IPS DF 6.9 (cell line): Measurements from ENCODE around the gene CCNY.

Source experiments
- DNase-seq: peaks from one replicate; pipeline ENCODE4 v3.0.0-alpha.2; 2013; ENCODE audit warnings: low read depth, low spot score
- H3K27ac ChIP-seq: one replicate; pipeline ENCODE4 v1.5.1; 2013; ENCODE audit warnings: low read length, control low read depth
- H3K27me3 ChIP-seq: 2 replicates; pipeline ENCODE4 v1.6.1; 2013; ENCODE audit warnings: mild to moderate bottlenecking, low read length; ENCODE audit not compliant: control insufficient read depth, insufficient read depth
- H3K36me3 ChIP-seq: 2 replicates; pipeline ENCODE4 v1.6.1; 2013; ENCODE audit warnings: low read length; ENCODE audit not compliant: control insufficient read depth, insufficient read depth
- H3K4me1 ChIP-seq: 2 replicates; pipeline ENCODE4 v1.6.1; 2013; ENCODE audit warnings: low read length; ENCODE audit not compliant: control insufficient read depth, insufficient read depth
- H3K4me3 ChIP-seq: 2 replicates; pipeline ENCODE4 v1.5.1; 2013; ENCODE audit warnings: mild to moderate bottlenecking, low read length
- H3K9me3 ChIP-seq: 2 replicates; pipeline ENCODE4 v1.6.1; 2013; ENCODE audit warnings: low read length, inconsistent platforms; ENCODE audit not compliant: control insufficient read depth, insufficient read depth
- WGBS: extraction: QIAGEN DNeasy Blood & Tissue Kit; methylation state at CpG from one replicate; pipeline ENCODE4 v1.1.7; 2013; ENCODE audit warnings: mixed read lengths, missing lambda C conversion rate; ENCODE audit not compliant: insufficient read length, insufficient coverage; 5-methylcytosine and 5-hydroxymethylcytosine counted together

Gene CCNY

DNA sequence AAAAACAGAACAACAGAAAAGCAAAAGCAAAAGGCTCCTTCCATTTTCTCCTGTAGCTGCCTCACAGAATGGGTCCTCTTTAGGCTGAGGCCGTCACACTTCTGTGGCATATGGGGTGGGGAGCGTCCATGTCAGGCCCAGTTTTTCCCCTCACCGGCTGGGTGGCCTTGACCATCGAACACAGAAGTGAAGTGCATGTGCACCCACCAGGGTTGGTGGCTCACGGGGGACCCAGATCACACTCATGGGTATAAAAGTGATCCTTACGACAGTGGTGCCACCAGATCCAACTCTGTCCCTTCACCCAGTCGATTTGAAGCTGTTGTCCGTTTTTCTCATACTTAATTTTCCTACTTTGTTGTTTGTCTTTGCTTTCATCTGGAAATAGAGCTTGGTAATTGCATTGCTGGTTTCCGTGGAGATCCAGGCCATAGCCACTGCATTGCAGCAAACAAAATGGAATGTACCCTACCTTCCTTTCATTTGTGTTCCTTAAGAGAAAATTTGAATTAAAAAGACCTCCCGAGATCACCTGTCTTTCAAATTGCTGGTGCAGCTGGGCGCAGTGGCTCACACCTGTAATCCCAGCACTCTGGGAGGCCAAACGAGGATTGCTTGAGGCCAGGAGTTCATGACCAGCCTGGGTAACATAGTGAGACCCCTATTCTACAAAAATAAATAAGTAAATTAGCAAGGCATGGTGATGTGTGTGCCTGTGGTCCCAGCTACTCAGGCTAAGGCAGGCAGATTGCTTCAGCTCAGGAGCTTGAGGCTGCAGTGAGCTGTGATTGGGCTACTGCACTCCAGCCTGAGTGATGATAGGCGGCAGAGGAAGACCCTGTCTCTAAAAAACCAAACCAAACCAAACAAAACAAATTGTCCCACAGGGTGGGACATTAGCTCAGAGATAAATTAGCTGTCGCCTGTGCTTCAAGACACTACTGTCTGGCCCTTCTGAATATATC lies 258.1 kb downstream of the CCNY start:
- no peaks in the 10 kb centered on the region for H3K9me3 ChIP-seq
- H3K4me3 ChIP-seq, result no peak overlapping the region
- H3K27ac ChIP-seq, result peak overlapping the region; percentile 56
- peaks cover 6% of the 10 kb centered on the region; the same call in 1 of the 2 replicates for H3K4me1 ChIP-seq
- DNase-seq, result no peak
- no CpG with 5 or more reads among the region's 14 CpGs for WGBS
- no peaks in the 10 kb centered on the region for H3K27me3 ChIP-seq
- H3K36me3 ChIP-seq, result no peaks in the 10 kb centered on the region

DNA sequence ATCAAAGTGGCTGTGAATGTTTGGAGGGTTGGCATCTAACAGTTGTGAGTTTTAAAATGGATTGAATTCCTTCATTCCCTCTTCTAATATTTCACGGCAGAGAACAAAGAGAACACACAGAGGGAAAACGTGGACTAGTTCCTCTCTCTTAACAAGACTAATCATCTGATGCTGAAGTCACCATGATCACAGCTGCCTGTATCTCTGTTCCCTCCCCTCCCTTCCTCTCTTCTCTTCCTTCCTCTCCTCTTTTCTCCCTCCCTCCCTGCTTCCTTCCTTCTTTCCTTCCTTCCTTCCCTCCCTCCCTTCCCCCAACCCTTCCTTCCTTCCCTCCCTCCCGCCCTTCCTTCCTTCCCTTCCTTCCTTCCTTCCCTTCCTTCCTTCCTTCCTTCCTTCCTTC lies 258.8 kb downstream of the CCNY start:
- H3K4me1 ChIP-seq, result peaks cover 6% of the 10 kb centered on the region; the same call in 1 of the 2 replicates
- H3K27ac ChIP-seq, result no peak overlapping the region
- 95% methylated on average over 1 of the region's 3 CpGs for WGBS
- H3K9me3 ChIP-seq, result no peaks in the 10 kb centered on the region
- H3K27me3 ChIP-seq, result no peaks in the 10 kb centered on the region
- H3K4me3 ChIP-seq, result no peak overlapping the region
- no peak for DNase-seq
- no peaks in the 10 kb centered on the region for H3K36me3 ChIP-seq

GRCh38 chr10:35598379-35598778 lies 262.1 kb downstream of the CCNY start:
- no peaks in the 10 kb centered on the region for H3K27me3 ChIP-seq
- H3K4me3 ChIP-seq, result no peak overlapping the region
- no CpG with 5 or more reads among the region's 6 CpGs for WGBS
- no peaks in the 10 kb centered on the region for H3K9me3 ChIP-seq
- peaks cover 5% of the 10 kb centered on the region; the same call in 1 of the 2 replicates for H3K4me1 ChIP-seq
- H3K36me3 ChIP-seq, result no peaks in the 10 kb centered on the region
- DNase-seq, result no peak
- no peak overlapping the region for H3K27ac ChIP-seq

DNA sequence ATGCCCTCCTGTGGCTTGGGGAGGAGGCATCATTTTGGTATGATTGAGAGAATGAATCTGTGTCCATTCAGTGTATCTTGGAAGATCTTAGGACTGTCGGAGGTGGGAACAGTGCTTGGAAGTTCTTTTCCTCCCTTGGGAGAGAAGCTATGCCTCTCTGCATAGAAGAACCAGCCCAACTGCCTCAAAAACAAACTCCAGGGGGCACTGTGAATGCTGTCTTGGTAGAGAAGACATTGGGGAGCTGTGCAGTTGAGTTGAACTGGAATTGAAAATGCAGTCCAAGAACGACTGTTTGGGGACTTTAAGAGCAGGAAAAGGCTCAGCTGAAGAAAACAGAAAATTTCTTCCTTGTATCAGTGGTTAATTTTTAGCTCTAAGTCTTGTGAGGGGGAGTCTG lies 263.9 kb downstream of the CCNY start:
- Histone ChIP-seq H3K27me3 (no peaks in the 10 kb centered on the region), H3K4me3 (no peak overlapping the region), H3K36me3 (no peaks in the 10 kb centered on the region), H3K27ac (no peak overlapping the region), H3K9me3 (no peaks in the 10 kb centered on the region), H3K4me1 (no peaks in the 10 kb centered on the region)
- whole genome bisulfite sequencing, result no CpG with 5 or more reads among the region's 2 CpGs
- DNase-seq, result no peak

DNA sequence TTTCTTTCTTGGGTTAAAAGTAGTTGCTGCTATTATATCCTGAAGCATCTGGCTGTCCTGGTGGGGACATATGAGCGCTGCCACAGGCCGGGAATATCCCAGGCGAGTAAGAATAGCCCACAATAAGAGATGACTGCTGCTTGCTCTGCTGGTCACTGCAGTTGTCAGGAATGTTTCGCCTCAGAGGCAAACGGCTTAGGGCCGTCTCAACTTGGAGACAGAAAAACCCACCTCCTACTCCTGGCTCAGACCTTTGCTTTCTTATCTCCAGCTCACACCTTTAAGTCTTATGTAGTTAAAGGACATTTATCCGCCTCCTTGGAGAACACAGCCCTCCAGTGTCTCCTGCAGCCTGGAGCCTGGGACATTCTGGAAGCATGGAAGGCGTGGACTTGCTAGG lies 268.9 kb downstream of the CCNY start, which contains the start of gene GJD4:
Gene GJD4, plus strand, starts transcription at position 151 of the 400 bp plus-strand sequence. Its CDS starts 227 bp downstream, at position 378.
- Histone ChIP-seq H3K36me3 (no peaks in the 10 kb centered on the region), H3K27ac (no peak within 1 kb of the TSS), H3K4me1 (no peaks in the 10 kb centered on the region), H3K4me3 (no peak within 1 kb of the TSS), H3K9me3 (no peaks in the 10 kb centered on the region), H3K27me3 (no peaks in the 10 kb centered on the region; the same call in 1 of the 2 replicates)
- no peak for DNase-seq
- WGBS, result no CpG with 5 or more reads among the region's 8 CpGs

- DNase-seq, result no peak
- WGBS, result no CpG with 5 or more reads among the region's 6 CpGs
- no peaks in the 10 kb centered on the region for H3K9me3 ChIP-seq
- H3K4me3 ChIP-seq, result no peak overlapping the region
- no peaks in the 10 kb centered on the region for H3K4me1 ChIP-seq
- no peaks in the 10 kb centered on the region for H3K36me3 ChIP-seq
- H3K27me3 ChIP-seq, result no peaks in the 10 kb centered on the region; the same call in 1 of the 2 replicates
- H3K27ac ChIP-seq, result no peak overlapping the region
Measured at GRCh38 chr10:35606430-35606829, 270.1 kb downstream of the CCNY start.

DNA sequence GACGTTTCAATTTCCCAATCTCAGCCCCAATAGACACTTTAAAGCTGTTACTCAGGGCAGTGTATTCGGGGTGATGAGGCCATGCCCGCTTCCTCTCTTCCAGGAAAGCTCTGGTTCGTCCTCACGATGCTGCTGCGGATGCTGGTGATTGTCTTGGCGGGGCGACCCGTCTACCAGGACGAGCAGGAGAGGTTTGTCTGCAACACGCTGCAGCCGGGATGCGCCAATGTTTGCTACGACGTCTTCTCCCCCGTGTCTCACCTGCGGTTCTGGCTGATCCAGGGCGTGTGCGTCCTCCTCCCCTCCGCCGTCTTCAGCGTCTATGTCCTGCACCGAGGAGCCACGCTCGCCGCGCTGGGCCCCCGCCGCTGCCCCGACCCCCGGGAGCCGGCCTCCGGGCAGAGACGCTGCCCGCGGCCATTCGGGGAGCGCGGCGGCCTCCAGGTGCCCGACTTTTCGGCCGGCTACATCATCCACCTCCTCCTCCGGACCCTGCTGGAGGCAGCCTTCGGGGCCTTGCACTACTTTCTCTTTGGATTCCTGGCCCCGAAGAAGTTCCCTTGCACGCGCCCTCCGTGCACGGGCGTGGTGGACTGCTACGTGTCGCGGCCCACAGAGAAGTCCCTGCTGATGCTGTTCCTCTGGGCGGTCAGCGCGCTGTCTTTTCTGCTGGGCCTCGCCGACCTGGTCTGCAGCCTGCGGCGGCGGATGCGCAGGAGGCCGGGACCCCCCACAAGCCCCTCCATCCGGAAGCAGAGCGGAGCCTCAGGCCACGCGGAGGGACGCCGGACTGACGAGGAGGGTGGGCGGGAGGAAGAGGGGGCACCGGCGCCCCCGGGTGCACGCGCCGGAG lies 271.4 kb downstream of the CCNY start:
- no peaks in the 10 kb centered on the region for H3K36me3 ChIP-seq
- no peaks in the 10 kb centered on the region; the same call in 1 of the 2 replicates for H3K27me3 ChIP-seq
- H3K4me3 ChIP-seq, result peak overlapping the region; percentile 7; the same call in 1 of the 2 replicates
- no peaks in the 10 kb centered on the region for H3K9me3 ChIP-seq
- no peak overlapping the region for H3K27ac ChIP-seq
- no peaks in the 10 kb centered on the region for H3K4me1 ChIP-seq
- no CpG with 5 or more reads among the region's 78 CpGs for WGBS
- DNase-seq, result no peak

- H3K4me1 ChIP-seq, result no peaks in the 10 kb centered on the region
- H3K27me3 ChIP-seq, result no peaks in the 10 kb centered on the region; the same call in 1 of the 2 replicates
- no CpG with 5 or more reads among the region's 16 CpGs for WGBS
- H3K27ac ChIP-seq, result no peak overlapping the region
- H3K36me3 ChIP-seq, result no peaks in the 10 kb centered on the region
- no peak overlapping the region for H3K4me3 ChIP-seq
- DNase-seq, result no peak
- no peaks in the 10 kb centered on the region for H3K9me3 ChIP-seq
Measured at GRCh38 chr10:35608328-35608672, 272.0 kb downstream of the CCNY start.

DNA sequence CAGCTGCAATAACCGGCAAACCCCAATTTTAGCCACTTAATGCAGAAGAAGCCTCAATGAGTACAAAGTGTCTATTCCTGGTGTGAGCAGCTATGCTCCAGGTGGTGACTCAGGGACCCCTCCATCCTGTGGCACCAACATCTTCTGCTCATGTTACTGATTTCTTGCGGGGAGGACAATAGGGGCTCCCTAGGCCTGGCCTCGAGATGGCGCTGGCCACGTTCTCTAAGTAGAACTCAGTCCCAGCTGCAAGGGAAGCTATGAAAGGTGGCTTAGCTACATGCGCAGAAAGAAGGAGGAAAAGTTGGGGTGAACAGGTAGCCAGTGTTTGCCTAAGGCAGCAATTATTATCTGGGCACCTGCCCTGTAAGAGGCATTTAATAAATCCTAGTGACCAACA lies 275.4 kb downstream of the CCNY start:
- Histone ChIP-seq H3K9me3 (no peaks in the 10 kb centered on the region), H3K27me3 (no peaks in the 10 kb centered on the region; the same call in 1 of the 2 replicates), H3K27ac (no peak overlapping the region), H3K4me3 (no peak overlapping the region), H3K4me1 (no peaks in the 10 kb centered on the region), H3K36me3 (no peaks in the 10 kb centered on the region)
- no peak for DNase-seq
- WGBS, result no CpG with 5 or more reads among the region's 6 CpGs

DNA sequence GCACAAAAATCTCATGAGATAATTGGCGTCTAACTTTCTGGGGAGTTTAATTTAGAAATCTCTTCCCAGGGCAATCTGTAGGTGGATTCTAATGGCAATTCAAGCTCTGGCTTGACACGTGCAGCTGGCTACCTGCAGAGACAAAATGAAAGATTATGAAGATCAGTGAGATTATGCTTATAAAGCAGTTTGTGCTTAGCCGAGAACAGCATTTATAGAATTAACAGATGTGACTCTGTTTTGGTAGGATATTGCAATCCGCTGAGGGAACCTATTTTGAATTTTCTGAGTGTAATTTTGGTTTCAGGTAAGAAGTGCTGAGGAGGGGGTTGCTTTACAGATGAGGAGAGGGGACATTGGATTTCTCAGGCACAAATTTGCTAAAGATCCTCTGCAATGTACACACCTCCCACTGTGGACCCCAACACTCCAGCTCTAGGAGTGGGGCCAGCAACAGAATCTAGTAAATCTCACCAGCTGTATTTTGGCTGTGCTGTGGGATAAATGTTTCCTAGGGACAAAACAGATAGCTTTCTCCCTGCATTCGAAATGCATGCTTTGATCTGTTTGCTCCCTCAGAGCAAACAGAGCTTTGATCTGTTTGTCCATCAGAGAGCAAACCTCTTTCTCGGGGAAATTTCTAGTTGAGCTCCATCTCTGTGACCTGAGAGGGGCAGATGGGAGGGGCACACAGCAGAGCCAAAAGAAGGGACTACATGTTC lies 276.2 kb downstream of the CCNY start:
- no CpG with 5 or more reads among the region's 6 CpGs for WGBS
- H3K27me3 ChIP-seq, result no peaks in the 10 kb centered on the region
- H3K4me3 ChIP-seq, result no peak overlapping the region
- no peaks in the 10 kb centered on the region for H3K36me3 ChIP-seq
- no peak for DNase-seq
- H3K4me1 ChIP-seq, result no peaks in the 10 kb centered on the region
- no peaks in the 10 kb centered on the region for H3K9me3 ChIP-seq
- H3K27ac ChIP-seq, result no peak overlapping the region
